GM21360 (cell line): ENCODE results near the gene TNIK.

Experiments used
- ATAC-seq: cut with Tn5 transposase; IDR thresholded peaks from one replicate; pipeline ENCODE4 v1.9.1; 2021; ENCODE audit warnings: mild to moderate bottlenecking, moderate library complexity; ENCODE audit not compliant: unreplicated experiment

The TNIK gene

DNA sequence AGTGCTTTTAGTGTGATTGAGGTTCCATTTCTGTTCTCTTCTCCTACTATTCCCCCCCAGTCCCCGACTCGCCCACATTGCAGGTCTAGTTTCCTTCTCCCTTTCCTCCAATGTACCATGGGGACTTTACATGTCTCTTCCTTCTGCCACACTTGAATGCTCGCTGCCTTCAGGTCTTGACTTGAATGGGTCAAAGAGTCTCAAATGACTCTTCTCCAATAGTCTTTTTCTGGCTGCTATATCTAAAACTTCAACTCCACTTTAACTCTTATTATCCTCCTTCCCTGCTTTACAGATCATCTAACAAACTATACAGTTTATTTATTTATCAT is 219.7 kb downstream of the TNIK start:
- ATAC-seq = no peak

- ATAC-seq = no peak
These were observed 220.3 kb downstream of the TNIK start for GRCh38 chr3:171239757-171240503.

GRCh38 chr3:171237009-171237385 is 223.2 kb downstream of the TNIK start:
- ATAC-seq = no peak

- no peak for ATAC-seq
These were observed 223.8 kb downstream of the TNIK start for GRCh38 chr3:171236265-171237008.

DNA sequence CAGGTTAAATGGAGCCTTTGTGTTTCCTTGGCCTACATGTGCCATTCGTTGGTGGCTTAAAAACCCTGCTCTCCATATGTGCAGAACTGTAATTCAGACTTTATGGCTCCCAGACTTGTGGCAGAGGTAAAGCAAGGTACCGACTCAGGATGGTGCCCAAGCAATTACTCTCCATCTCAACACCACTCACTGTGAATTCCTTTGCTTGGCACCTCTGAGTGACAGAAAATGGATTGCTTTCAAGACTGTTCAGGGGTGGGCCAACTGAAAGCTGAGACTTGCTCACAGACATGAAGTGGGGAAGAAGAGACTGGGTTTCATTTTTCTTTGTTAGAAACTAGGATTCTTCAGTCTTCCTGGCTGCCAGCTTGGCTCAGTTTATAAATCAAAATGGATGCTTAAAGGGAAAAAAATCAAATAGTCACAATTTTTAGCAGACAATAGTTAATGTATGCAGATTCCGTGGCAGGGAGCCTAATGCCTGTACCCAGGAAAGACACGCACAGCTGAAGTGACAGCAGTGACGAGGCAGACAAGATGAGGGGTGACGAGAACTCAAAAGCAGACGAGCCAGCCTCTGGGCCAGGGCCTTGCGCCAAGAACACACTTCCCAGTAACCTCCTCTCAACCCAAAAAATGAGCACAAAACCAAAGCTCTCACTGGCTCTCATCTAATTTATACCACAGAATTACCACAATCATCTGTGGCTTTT is 225.8 kb downstream of the TNIK start:
- no peak for ATAC-seq

DNA sequence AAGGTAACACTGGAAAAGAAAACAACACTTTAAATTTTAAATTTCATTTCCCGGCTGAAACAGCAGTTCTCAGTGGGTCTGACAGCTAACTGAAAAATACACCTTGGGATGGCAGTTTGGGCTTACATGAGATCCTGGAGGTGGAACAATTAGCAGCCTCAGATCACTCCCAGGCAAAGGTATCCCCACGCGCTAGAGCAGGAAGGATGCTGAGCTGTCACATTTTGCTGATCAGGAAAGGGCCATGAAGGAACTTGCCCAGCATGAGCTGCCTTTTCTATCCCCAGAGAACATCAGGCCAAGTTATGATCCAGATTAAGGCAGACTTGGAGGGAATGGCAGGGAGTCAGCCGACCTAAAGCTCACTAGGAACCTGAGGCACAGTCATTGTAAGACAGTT is 228.8 kb downstream of the TNIK start:
- no peak for ATAC-seq

DNA sequence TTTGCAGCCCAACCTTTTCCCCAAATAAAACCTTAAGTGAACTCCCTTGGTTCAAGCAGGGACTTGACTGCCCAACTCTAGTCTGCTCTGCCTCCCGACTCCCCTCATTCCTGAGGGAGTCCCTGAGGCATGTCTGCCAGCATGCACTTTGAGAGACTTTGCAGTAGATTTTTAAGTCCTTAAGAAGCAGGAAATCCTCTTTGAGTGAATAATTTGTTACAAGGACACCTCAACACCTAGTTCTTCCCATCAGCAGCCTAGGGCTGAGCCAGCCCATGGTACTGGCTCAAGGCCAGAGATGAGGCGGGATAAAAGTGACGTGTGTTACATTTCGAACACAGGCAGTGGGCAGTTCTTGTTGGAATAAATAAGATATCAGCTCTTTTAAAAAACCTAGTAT is 229.3 kb downstream of the TNIK start:
- ATAC-seq = no peak

DNA sequence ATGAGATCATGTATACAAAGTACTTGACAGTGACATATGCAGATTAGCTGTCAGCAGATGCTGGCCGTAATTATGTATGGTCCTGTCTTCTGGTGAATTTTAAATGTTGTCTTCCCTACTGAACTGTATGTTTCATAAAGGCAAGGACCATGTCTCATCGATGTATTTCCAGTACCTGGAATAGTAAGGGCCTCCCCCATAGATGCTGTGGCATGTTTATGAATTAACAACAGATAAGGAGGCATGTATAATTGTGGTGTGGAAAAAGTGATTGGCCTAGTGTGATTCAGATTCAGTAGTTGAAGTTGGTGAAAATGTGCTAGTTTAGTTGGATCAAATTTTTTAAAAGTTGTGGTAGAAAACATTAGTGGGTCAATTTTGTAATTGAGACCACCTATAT is 231.0 kb downstream of the TNIK start:
- ATAC-seq = no peak

DNA sequence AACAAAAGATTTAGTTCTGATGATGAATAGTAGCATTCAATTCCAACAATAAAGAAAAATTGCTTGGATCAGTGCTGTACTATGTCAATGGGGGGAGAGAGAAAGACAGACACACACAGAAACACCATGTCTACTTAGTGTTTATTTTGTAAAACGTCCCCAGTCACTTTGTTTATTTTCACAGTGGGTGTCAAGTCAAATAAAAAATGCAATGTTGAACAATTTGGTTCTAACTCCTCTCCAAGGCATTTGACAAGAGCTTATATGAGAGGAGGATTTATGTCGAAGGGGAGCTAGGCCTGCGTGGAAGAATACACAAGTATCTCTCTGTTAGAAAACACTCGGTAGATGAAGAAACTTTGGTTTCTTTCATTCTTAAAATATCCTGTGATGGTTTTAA is 232.0 kb downstream of the TNIK start:
- ATAC-seq = no peak

DNA sequence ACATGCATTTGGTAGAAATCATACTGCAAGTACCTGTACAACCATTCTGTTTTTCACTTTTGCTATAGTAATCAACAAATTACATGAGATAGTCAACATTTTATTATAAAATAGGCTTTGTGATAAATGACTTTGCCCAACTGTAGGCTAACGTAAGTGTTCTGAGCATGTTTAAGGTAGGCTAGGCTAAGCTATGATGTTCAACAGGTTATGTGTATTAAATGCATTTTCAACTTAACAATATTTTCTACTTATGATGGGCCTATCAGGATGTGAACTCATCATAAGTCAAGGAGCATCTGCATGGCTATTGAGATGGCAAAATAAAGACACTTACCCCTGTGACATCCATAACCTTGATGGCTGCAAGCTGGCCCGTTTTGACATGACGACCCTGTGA is 232.4 kb downstream of the TNIK start:
- no peak for ATAC-seq

DNA sequence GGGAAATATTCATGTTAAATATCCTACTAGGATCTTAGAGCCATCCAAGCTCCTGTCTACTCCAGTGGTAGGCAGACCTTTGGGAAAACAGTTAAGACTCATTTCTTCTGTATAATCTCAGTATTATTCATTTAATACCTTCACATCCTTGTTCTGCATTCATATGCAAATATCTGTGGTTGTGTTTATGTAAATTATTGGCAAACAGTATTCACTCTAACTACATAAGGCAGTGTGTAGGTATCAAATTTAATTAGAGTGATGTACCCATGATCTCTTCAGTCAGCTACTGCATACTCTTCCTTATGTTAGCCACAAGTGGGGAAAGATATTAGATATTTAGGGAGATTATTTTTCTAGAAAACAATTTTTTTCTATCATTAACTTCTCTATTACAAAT is 232.8 kb downstream of the TNIK start:
- ATAC-seq = no peak

- no peak for ATAC-seq
These were observed 233.4 kb downstream of the TNIK start for GRCh38 chr3:171226794-171227193.

DNA sequence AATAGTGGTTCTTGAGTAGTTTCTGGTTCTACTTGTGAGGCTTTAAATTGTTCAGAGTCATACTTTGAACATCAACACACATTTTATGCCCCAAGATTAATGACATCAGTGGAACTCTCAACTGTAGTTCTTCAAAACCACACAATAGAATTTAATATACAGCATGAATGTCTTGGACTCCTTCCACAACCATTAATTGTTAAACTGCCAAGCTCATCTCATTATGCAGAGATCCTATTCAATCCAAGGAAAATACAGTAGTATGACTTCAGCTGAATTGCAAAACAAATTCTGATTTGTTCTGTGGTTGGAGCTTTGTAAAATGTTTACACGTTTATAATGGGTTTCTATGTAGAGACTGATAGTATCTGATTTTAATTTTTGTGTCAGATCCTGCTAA is 234.5 kb downstream of the TNIK start:
- no peak for ATAC-seq

- no peak for ATAC-seq
These were observed 235.0 kb downstream of the TNIK start for GRCh38 chr3:171225165-171225564.

DNA sequence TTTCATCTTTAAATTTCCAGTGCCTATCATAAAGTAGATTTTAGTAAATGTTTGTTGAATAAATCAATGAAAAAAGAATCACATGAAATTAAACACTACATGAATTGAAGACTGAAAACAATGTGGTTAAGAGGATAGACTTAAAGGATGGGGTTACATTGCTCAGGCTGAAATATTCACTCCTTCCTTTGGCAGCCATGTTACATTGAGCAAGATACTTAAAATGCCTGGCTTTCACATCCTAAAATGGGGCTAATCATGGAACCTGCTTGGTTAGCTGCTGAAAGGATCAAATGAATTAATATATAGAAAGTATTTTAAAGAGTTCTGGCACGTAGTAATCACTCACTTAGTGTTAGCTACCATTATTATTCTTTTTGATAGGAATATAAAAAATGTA is 236.8 kb downstream of the TNIK start:
- no peak for ATAC-seq

DNA sequence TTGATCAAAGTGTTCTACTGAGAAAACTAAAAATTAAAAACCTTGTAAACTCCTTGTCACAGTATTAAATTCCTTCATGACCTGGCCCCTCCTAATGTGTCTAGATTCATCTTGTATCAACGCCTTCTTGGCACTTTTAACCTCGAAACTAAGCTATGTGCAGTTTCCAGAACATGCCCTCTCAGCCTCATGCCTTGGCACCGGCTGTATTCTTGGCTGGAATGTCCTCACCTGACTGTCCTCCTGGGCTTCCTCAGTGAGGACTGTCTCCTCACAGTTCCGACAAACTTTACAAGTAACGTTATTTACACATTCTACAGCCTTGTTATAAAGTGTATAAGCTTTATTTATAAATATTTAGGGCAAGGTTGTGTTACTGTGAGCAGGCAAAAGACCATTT is 237.2 kb downstream of the TNIK start:
- no peak for ATAC-seq

DNA sequence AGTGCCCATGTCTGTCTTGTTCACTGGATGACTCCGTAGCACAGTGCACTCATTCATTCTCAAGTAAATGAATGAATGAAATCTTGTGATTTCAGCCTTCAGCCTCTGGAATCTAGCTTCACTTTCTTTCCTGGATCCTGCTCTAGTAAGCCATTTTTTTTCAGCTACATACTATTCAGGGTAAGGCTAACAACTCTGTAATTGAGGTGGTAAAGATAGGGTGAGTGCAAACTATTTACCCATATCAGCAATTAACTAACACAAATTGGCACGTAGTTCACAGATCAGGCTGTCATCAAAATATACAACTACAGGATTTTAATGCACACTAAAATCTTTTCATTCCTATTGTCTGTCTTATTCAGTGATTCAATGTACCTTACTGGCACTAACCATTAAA is 238.6 kb downstream of the TNIK start:
- no peak for ATAC-seq

GRCh38 chr3:171221104-171221503 is 239.1 kb downstream of the TNIK start:
- no peak for ATAC-seq

- no peak for ATAC-seq
These were observed 240.9 kb downstream of the TNIK start for GRCh38 chr3:171219258-171219657.

- no peak for ATAC-seq
These were observed 242.1 kb downstream of the TNIK start for GRCh38 chr3:171218069-171218468.

DNA sequence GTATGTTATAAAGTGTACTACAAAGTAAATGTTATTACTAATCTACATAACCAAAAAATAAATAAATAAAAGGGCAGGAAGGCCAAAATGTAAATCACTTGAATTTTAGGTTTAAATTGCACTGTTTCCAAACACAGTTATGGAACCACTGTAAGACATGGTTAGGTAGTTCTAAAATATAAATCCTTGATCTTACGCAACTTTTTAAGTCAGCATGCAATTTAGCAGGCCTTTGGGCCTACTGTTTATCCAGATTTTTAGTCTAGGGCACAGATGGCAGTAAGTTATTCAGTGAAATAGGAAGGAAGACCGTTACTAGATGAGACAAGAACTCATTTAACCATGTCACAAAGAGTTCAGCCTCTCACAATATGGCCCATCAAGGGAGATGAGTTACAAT is 246.3 kb downstream of the TNIK start:
- ATAC-seq = no peak

DNA sequence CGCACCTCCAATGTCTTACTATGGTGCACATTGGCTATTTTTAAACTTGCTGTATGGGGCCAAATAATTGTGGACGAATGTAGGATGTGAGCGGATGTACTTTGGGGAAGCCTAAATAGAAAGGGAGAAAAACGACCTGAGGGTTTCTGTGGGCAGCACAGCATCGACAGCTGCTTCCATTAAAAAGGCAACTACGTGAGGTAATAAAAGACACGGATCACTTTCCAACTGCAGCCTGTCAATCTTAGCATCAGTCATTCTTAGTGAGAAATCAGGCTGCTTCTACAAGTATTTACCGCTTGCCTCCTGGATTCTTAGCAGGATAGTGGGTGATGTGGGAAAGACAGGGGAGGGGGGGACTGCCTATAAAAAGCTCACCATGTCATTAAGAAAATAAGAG is 247.0 kb downstream of the TNIK start:
- no peak for ATAC-seq
